H1 (cell line): ENCODE measurements around the gene FAF2. TPM values are rescaled to one million over a fixed set of nuclear protein-coding genes. Genes with fewer than 3 reads are reported as not detected.

Source experiments
- CBX5 ChIP-seq: fragments of 300-800, 300-1000 bp; sonication (generic); IDR thresholded peaks from 2 replicates; pipeline ENCODE4 v1.7.1; 2016; ENCODE audit warnings: antibody characterized with exemption, low read length, low read depth
- NANOG ChIP-seq: IDR thresholded peaks from 2 replicates; pipeline ENCODE4 v1.6.1; 2011; ENCODE audit warnings: low read length, low read depth, mild to moderate bottlenecking, inconsistent platforms; ENCODE audit not compliant: insufficient read depth, poor library complexity, severe bottlenecking
- SP4 ChIP-seq: IDR thresholded peaks from 2 replicates; pipeline ENCODE4 v1.6.1; 2012; ENCODE audit warnings: low read length, inconsistent platforms
- polyA plus RNA-seq, 7 experiments: library from polyadenylated mRNA; depleted of rRNA in 3 of 7; stranded (reverse) in 5 of 7; unstranded in 2 of 7; fragments of >200 nt in 5 of 7; fragments of 200-250 nt in 2 of 7; gene quantifications; 1 replicate in 5 of 7; 2 replicates in 1 of 7; 4 replicates in 1 of 7; pipeline versions ENCODE4 v1.2.1 to v1.2.3, GENCODE V29; 2011 to 2013; ENCODE audit warnings: missing spikeins in 2 of 7, mixed read lengths in 2 of 7
- total RNA-seq: library from RNA; stranded (reverse); fragmentation: NEBNext Ultra II Directional; extraction: Animal tissue kit (Norgen Biotek cat#: 25700); gene quantifications from 2 replicates; pipeline ENCODE4 v1.2.1, GENCODE V29; 2021
- TF ChIP-seq, protein P1 (sequence below): IDR thresholded peaks from 2 replicates; pipeline ENCODE4 v1.6.1; 2012; ENCODE audit warnings: inconsistent platforms

The FAF2 gene
- total and polyA plus RNA-seq, 2 of the 8 experiments (the other 6 are each of a cell fraction or from before 2014, with no cell fraction given): 20.8 to 35.8 TPM

DNA sequence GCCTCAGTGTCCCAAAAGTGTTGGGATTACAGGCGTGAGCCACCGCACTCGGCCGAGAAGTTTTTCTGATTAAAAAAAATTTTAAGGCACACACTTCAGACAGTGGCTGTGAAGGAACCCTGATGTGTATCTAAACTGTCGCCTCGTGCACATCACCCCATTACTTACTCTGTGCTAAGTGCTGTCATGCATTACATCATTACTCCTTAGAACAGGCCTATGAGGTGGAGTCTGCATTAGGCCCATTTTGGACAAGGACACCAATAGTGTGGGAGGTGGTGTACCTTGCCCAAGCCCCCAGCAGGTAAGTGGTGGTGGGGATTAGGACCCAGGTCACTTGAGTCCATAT is 97.2 kb downstream of the FAF2 start (continued):
- TF ChIP-seq CBX5 (no peak), NANOG (no peak), SP4 (no peak)
- TF ChIP-seq, protein P1, sequence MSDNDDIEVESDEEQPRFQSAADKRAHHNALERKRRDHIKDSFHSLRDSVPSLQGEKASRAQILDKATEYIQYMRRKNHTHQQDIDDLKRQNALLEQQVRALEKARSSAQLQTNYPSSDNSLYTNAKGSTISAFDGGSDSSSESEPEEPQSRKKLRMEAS: no peak
